Left lung (tissue), 10 donors: ENCODE measurements around the gene ADAMTSL5. TPM values are rescaled to one million over a fixed set of nuclear protein-coding genes. Genes with fewer than 3 reads are reported as not detected.

Source experiments
- ATAC-seq: fragments of 200-7000 bp; cut with Tn5 transposase; one replicate; pipeline ENCODE4 v1.9.1; 2020; ENCODE audit warnings: moderate library complexity
- DNase-seq, 4 donors: peaks; one replicate each; pipeline ENCODE4 v3.0.0-alpha.2; 2013 to 2020
- H3K27ac ChIP-seq, 2 donors: fragments of 200-600 bp; sonication (generic) in 1 of 2; one replicate each; pipeline versions ENCODE4 v1.5.0 to v1.8.0; 2020 to 2021
- H3K27me3 ChIP-seq, 2 donors: fragments of 200-600 bp; sonication (generic) in 1 of 2; one replicate each; pipeline versions ENCODE4 v1.5.0 to v1.8.0; 2020 to 2021
- H3K36me3 ChIP-seq, 2 donors: fragments of 200-600 bp; sonication (generic) in 1 of 2; one replicate each; pipeline versions ENCODE4 v1.5.0 to v1.8.0; 2020 to 2021
- H3K4me1 ChIP-seq, 2 donors: fragments of 200-600 bp; one replicate each; pipeline ENCODE4 v1.8.0; 2021
- H3K4me3 ChIP-seq, 2 donors: fragments of 200-600 bp; sonication (generic) in 1 of 2; one replicate each; pipeline versions ENCODE4 v1.5.0 to v1.8.0; 2020 to 2021; ENCODE audit warnings: mild to moderate bottlenecking in 1 of 2
- H3K9me3 ChIP-seq, 2 donors: fragments of 200-600 bp; sonication (generic) in 1 of 2; one replicate each; pipeline versions ENCODE4 v1.5.0 to v1.8.0; 2020 to 2021
- CTCF ChIP-seq, 2 donors: fragments of 200-600 bp; sonication (generic) in 1 of 2; IDR thresholded peaks; one replicate each; pipeline versions ENCODE4 v1.5.0 to v1.8.0; 2021; ENCODE audit warnings: antibody characterized with exemption in 2 of 2
- intact Hi-C, 2 donors: fragments of 100-400 bp; cut with DNase I; formaldehyde crosslinking; loops; one replicate each; pipeline versions ENCODE4 v1.11.2 to v1.14.2; 2022
- polyA plus RNA-seq, 6 donors: library from polyadenylated mRNA; unstranded; fragments of 120-200 nt; gene quantifications; one replicate each; pipeline ENCODE4 v1.2.1, GENCODE V29; 2013; ENCODE audit not compliant: insufficient read length in 6 of 6
- total RNA-seq, 2 donors: library from RNA; stranded (reverse); fragmentation: NEBNext Ultra II Directional; extraction: Animal tissue kit (Norgen Biotek cat#: 25700); gene quantifications; one replicate each; pipeline ENCODE4 v1.2.1, GENCODE V29; 2021
- donor health status: DM: no; HTN: yes; CAD: no.
- donor health status: DM: no; HTN: no; CAD: no.

The ADAMTSL5 gene
- total and polyA plus RNA-seq, 8 donors = 0.32 to 5.3 (median 0.60) TPM

GRCh38 chr19:1507192-1507660 is 5.6 kb downstream of the ADAMTSL5 start:
- DNase-seq (no peak), ATAC-seq (no peak)
- intact Hi-C loops = no loop called here
- Histone ChIP-seq H3K27ac (peak overlapping the region in 1 of 2 donors; percentile 57), H3K4me1 (peaks cover 0 to 10% of the 10 kb centered on the region in 2 donors), H3K27me3 (peaks cover 29 to 76% of the 10 kb centered on the region in 2 donors), H3K9me3 (no peaks in the 10 kb centered on the region), H3K4me3 (no peak overlapping the region), H3K36me3 (no peaks in the 10 kb centered on the region)
- TF ChIP-seq CTCF (IDR thresholded peaks at IDR 0.05) = no peak

DNA sequence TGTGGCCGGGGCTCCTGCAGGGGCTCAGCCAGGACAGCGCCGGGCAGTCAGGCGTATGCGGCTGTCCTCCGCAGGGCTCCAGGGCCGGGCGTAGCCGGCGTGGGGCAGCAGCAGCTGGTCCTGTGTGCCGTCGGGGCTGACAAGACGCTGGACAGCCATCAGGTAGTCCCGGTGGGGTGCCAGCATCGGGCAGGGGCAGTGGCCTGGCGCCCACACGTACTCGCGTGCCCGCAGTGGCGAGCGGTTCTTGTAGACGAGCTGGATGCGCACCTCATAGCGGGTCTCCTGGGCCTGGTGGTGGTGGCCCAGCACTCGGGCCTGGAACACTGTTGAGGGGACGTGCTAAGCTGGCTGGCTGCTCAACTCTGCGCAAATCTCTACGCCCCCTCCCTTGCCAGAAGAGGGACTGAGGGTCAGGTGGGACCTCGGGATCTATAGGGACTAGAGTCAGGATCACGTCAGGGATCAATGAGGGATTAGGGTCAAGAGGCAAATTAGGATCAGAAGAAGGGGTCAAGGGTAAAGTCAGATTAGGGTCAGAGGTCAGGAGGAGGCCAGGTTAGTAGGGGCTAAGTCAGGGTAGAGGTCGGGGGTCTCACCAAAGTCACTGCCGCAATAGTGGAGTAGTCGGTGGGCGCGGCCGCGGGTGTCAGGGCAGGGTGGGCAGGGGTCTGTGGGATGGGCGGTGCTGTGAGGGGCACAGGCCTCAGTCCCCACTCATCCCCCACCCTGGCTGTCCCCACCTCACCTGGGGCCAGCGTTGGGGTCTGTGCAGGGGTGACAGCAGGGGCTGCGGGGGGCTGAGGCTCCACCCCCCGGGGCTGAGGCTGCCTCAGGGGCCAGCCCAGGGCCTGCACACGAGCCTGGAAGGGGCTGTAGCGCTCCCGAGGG is 6.6 kb downstream of the ADAMTSL5 start:
- DNase-seq (peak in 1 of 4 donors; percentile 67), ATAC-seq (no peak)
- no peak overlapping the region for H3K4me3 ChIP-seq
- peaks cover 20 to 76% of the 10 kb centered on the region in 2 donors for H3K27me3 ChIP-seq
- no peak for TF ChIP-seq CTCF (IDR thresholded peaks at IDR 0.05)
- intact Hi-C loops = no loop called here
- peaks cover 0 to 10% of the 10 kb centered on the region in 2 donors for H3K4me1 ChIP-seq
- H3K36me3 ChIP-seq = no peaks in the 10 kb centered on the region
- no peak overlapping the region for H3K27ac ChIP-seq
- H3K9me3 ChIP-seq = no peaks in the 10 kb centered on the region

- Histone ChIP-seq H3K4me3 (no peak overlapping the region), H3K27ac (no peak overlapping the region), H3K4me1 (peaks cover 0 to 10% of the 10 kb centered on the region in 2 donors), H3K36me3 (no peaks in the 10 kb centered on the region), H3K9me3 (no peaks in the 10 kb centered on the region), H3K27me3 (peaks cover 20 to 68% of the 10 kb centered on the region in 2 donors)
- intact Hi-C loops = no loop called here
- ATAC-seq (no peak), DNase-seq (no peak)
- no peak for TF ChIP-seq CTCF (IDR thresholded peaks at IDR 0.05)
These were observed 7.8 kb downstream of the ADAMTSL5 start for GRCh38 chr19:1505012-1505411.

- no peak for ATAC-seq
- Histone ChIP-seq H3K4me3 (no peak overlapping the region), H3K27me3 (peaks cover 20 to 62% of the 10 kb centered on the region in 2 donors), H3K27ac (no peak overlapping the region), H3K4me1 (peaks cover 0 to 10% of the 10 kb centered on the region in 2 donors), H3K36me3 (no peaks in the 10 kb centered on the region), H3K9me3 (no peaks in the 10 kb centered on the region)
- DNase-seq = no peak
- no peak for TF ChIP-seq CTCF (IDR thresholded peaks at IDR 0.05)
- intact Hi-C loops = no loop called here
These were observed 8.7 kb downstream of the ADAMTSL5 start for GRCh38 chr19:1503925-1504773.
